HL-60/S4 treated with phorbol 12-myristate 13-acetate at 8.2 ng/mL for 4 days and 3 days (cell line): ENCODE results near the gene TSPAN14.

Experiments
- in situ Hi-C: fragments of 300-500 bp; cut with MboI; formaldehyde crosslinking; loops from 2 replicates; pipeline ENCODE4 v1.15.0; 2022; ENCODE audit warnings: low sequenced_read_pairs

The TSPAN14 gene

GRCh38 chr10:80454513-80455460, 677 bp downstream of the TSPAN14 start:
- in situ Hi-C loops, result loop anchor here (5.0 kb wide), 1 partner anchor 48 kb away; no protein-coding TSS in a partner anchor

DNA sequence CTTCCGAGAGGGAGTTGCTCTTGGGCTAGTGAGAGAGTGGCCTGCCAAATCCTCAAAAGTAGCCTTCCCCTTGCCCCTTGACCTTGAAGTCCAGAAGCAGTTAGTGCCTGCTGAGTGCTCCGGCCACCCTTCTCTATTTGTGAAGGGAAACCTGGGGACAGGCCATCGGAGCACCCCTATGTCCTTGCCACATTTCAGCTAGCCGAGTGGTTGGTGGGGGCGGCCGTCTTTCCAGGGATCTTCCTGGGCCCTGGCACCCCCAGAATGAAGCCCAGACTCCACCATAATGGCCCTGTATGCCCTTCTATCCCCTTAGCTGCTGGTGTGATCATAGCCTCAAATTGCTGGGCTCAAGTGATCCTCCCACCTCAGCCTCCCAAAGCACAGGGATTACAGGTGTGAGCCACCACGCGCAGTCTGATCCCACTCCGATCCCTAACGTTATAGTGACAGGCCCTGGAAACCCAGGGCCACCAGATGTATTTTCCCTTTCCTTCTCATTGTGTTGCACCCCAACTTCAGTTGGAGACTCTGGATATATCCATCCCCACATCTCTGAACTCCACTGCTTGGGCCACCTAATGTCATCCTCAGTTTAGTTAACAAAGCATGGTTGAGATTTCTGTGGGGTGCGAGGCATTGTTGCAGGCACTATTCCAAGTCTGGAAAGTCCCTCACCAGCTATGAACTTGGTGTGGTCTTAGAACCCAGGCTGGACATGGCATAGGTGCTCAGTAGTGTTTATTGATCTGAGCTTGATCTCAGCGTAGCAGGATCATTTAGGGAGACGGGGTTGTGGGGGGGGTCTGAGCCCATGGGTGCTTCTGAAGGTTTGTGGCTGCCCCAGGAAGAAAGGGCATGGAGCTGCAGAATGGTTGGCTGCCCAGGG, 1.6 kb downstream of the TSPAN14 start:
- in situ Hi-C loops, result no loop called here

DNA sequence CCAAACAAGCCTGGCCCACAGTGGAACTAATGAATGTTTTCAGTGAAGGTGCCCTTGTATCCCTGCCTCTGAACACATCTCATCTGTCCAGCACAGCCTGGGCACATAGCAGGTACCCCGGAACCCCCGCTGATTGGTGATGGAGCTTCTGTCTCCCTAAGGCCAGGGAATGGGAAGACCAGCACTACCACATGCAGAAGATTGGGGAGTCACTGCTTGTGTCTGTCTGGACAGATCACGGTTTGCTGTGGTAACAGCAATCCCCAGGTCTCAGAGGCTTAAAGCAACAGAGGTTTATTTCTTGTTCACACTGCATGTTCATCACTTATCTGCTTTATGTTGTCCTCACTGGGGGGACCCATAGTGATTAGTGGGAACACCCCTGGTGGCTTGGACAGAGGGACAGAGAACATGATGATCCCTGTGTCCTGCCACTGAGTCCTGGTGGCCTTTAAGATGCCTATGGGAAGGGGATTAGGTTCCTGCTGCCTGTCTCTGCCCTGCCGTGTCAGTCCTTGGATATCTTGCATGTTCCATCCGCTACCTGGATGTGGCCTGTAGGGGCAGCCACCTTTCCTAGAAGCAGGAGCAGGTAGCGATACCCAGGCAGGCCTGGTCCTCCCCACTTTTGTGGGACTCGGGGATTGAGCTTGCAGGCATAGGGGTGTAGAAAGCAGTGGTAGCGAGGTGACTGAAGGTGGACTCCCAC, 3.6 kb downstream of the TSPAN14 start:
- in situ Hi-C loops, result no loop called here

GRCh38 chr10:80458263-80458625, 4.1 kb downstream of the TSPAN14 start:
- in situ Hi-C loops, result no loop called here

DNA sequence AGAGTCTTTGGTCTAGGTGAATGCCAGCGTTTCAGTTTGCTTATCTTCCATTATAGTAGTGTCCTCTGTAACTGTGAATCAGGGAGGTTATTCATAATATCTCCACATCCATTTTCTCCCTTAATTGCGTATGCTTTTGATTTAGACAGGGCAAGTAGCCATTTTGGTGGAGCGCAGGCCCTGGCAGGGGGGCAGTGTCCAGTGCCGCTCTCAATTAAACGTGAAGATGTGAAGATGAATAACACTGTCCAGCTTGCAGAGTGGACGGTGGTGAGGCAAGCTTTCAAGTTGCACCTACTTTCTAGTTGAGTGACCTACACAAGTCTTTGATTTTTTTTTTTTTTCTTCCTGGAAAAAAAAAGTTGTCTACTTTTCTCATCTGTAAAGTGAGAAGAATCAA, 4.5 kb downstream of the TSPAN14 start:
- in situ Hi-C loops, result no loop called here

GRCh38 chr10:80459047-80459865, 5.1 kb downstream of the TSPAN14 start:
- in situ Hi-C loops, result no loop called here

DNA sequence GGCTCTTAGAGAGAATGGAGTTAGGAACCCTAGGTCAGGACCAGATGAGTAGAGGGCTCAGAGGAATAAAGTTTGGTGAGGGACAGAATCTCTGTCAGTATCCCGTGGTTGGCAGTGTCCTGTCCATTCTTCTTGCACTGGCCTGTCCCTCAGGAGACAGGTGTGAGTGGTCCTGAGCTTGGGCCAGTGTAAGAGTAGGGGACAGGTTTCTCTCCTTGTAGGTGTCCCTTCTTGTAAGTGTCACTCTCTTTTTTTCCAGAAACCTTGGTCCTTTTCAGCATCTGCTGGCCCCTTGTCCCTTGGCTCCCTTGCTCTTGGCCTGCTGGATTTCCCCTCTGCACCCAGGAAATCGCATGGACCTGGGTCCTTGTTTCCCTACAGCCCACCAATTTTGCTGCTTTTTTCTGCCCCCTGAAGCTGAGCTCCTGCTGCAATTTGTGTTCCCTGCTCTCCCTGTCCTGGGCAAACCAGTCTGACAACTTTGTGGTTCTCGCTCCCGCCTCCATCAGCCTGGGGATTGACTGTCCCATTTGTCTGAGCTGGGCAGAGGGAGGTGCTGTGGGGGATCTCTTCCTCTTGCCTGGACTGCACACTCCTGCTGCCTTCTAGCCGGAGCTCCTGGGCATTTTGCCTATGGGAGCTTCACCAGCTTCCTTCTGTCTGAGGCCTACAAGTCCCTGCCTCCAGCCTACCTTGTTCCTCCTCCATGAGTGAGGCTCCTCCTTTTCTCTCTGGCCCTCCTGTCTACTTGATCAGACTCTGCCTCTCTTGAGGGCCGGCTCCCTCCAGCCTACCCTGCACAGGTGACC, 6.5 kb downstream of the TSPAN14 start:
- in situ Hi-C loops, result no loop called here

GRCh38 chr10:80461208-80462183, 7.4 kb downstream of the TSPAN14 start:
- in situ Hi-C loops, result no loop called here

GRCh38 chr10:80462299-80462980, 8.3 kb downstream of the TSPAN14 start:
- in situ Hi-C loops, result no loop called here

GRCh38 chr10:80462981-80463741, 9.1 kb downstream of the TSPAN14 start:
- in situ Hi-C loops, result no loop called here

DNA sequence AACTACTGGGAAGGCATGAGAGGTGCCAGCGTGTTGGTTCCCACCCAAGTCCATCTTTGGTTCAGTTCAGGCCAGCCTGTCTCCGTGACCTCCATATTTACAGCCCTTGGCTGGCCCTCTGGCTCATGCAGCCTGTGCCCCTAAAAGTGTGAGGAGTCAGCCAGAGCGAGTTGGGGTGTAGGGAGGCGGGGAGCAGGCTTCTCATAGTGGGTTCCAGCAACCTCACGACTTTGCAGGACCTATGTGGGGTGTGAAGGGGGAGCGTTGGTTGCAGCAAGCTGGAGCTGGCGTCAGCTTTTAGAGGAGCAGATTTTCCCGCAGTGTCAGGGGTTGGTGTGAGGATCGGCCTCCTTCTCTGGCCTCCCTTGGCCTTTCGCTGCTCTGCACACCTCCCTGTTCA, 9.8 kb downstream of the TSPAN14 start:
- in situ Hi-C loops, result no loop called here

DNA sequence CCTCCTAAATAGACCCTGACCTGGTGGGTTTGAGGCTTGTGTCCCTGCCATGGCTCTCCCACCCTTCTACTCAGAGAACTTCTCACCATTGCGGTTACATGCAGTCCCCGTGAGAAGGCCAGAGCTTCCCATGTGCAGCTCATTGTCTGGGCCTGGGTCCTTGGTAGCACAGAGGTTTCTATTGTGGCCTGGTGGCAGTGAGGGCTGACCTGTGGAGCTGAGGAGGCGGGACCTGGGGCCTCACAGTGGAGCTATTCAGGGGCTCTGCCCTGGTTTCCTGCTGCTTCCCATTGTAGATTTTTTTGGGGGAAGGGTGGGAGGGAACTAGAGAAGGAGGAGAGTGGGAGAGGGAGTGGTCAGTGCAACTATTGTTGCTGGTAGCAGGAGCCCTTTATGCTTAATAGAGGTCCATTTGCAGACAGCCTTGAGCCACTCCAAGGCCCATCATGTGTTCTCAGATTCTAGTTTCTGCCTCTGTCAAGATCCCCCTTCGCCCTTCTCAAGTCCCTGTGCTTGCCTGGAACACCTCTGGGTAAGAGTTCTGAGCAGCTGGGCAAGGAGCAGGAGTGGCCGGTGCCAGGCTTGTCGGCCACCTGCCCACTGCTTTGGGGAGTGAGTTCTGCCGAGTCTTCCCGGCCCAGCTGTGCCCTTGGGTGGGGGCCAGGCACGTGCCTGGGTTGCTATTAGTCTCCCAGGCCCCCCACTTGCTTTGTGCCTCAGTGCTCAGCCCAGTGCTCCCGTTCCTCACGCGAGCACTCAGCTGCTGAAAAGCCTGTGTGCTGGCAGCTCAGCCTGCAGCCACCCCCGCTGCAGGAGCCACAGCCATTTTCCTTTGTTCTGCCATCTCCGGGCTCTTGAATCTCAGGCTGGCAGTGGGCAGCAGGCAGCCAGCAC, 10.7 kb downstream of the TSPAN14 start:
- in situ Hi-C loops, result no loop called here

- in situ Hi-C loops, result no loop called here
Measured at GRCh38 chr10:80465451-80465835, 11.3 kb downstream of the TSPAN14 start.

DNA sequence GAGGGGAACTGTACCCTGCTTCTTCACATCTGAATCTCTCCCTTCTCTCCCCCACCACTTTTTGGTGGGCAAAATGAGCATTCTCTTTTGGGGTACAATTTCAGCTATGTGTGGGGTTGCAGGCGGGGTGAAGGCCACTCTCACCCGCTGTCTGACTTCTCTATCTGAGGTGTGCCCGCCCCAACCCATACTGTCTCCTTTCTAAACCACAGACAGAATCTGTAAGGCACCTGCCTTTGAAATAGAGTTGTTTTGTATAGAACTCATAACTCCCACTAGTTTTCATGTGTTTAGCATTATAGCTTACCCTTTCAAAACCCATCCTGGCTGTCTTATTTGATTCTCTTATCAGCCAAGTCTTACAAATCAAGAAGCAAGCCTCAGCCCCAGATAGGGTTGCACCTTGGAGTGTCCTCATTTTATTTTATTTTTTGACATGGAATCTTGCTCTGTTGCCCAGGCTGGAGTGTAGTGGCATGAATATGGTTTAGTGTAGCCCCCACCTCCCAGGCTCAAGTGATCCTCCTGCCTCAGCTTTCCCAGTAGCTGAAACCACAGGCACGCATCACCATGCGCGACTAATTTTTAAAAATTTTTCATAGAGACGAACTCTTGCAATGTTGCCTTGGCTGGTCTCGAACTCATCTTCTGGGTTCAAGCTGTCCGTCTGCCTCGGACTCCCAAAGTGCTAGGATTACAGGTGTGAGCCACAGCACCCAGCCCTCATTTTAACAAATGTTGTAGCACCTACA, 11.9 kb downstream of the TSPAN14 start:
- in situ Hi-C loops, result no loop called here

- in situ Hi-C loops, result no loop called here
Measured at GRCh38 chr10:80466724-80467326, 12.7 kb downstream of the TSPAN14 start.
